K562 (cell line): ENCODE measurements around the gene ETAA1. TPM values are rescaled to one million over a fixed set of nuclear protein-coding genes. Genes with fewer than 3 reads are reported as not detected.

Source experiments
- ATAC-seq: fragments of 200-7000 bp; cut with Tn5 transposase; 3 replicates; pipeline ENCODE4 v1.9.1; 2020; ENCODE audit warnings: moderate library complexity
- BruUV-seq: library from RNA; stranded (reverse); fragments of 400-500 nt; replicated peaks from 2 replicates; lab custom pipeline; 2021; lab: Mats Ljungman, UMichigan
- CTCF ChIA-PET: fragments of 300-600 bp; formaldehyde crosslinking; extraction: SDS; loops from one replicate; lab custom pipeline; 2021; ENCODE audit warnings: low intra/inter-chr PET ratio; lab: Yijun Ruan, JAX
- POLR2A ChIA-PET: fragments of 300-600, 350-650 bp; sonication (Branson Sonifier 250); formaldehyde crosslinking; extraction: SDS; loops from one replicate; lab custom pipeline; 2021; ENCODE audit warnings: antibody characterized with exemption, inconsistent platforms; lab: Yijun Ruan, JAX
- DNase-seq, 4 experiments: peaks; one replicate each; pipeline versions ENCODE4 v3.0.0 to v3.0.0-alpha.2; 2011 to 2018; ENCODE audit warnings: low spot score in 3 of 4, mixed read lengths in 3 of 4; ENCODE audit errors: extremely low read depth in 1 of 4
- FAIRE-seq: peaks from 2 replicates; lab custom pipeline; 2011; peaks lifted over from hg19 to GRCh38; lab: Jason Lieb, UNC
- H2AFZ ChIP-seq: 2 replicates; pipeline ENCODE4 v1.6.0; 2011; ENCODE audit warnings: low read depth, low read length, control low read depth, inconsistent platforms
- H3K27ac ChIP-seq: fragments of 200-600 bp; 3 replicates; pipeline ENCODE4 v1.8.0; 2011; ENCODE audit warnings: low read depth, mild to moderate bottlenecking, control low read depth, inconsistent platforms, low read length, moderate library complexity, mixed read lengths; ENCODE audit errors: extremely low read depth
- H3K27me3 ChIP-seq, 2 experiments: fragments of 300-600 bp in 1 of 2; 2 replicates in 1 of 2; 3 replicates in 1 of 2; pipeline versions ENCODE4 v1.6.0 to v1.8.0; 2011; ENCODE audit warnings: inconsistent platforms in 2 of 2, low read length in 2 of 2, mild to moderate bottlenecking in 1 of 2, mixed read lengths in 1 of 2, moderate library complexity in 1 of 2; ENCODE audit not compliant: control insufficient read depth in 2 of 2, insufficient read depth in 2 of 2
- H3K36me3 ChIP-seq: fragments of 300-600 bp; 3 replicates; pipeline ENCODE4 v1.8.0; 2011; ENCODE audit warnings: mild to moderate bottlenecking, low read length, inconsistent platforms; ENCODE audit not compliant: control insufficient read depth, insufficient read depth
- H3K4me1 ChIP-seq, 2 experiments: fragments of 200-600 bp in 1 of 2; replicated peaks in 1 of 2; 2 replicates in 1 of 2; 3 replicates in 1 of 2; pipeline versions ENCODE4 v1.5.1 to v1.8.0; 2011; ENCODE audit warnings: inconsistent platforms in 2 of 2, low read length in 2 of 2, mild to moderate bottlenecking in 1 of 2, mixed read lengths in 1 of 2, moderate library complexity in 1 of 2; ENCODE audit not compliant: control insufficient read depth in 2 of 2, insufficient read depth in 2 of 2
- H3K4me2 ChIP-seq: 2 replicates; pipeline ENCODE4 v1.6.1; 2011; ENCODE audit warnings: low read length, control low read depth, inconsistent platforms, mixed read lengths; ENCODE audit not compliant: insufficient read depth
- H3K4me3 ChIP-seq: fragments of 200-600 bp; sonication (generic), shearing (Covaris generic); 2 replicates; pipeline ENCODE4 v1.5.1; 2016; ENCODE audit warnings: control low read depth, inconsistent platforms
- H3K79me2 ChIP-seq: fragments of 200-600 bp; 3 replicates; pipeline ENCODE4 v1.8.0; 2011; ENCODE audit warnings: low read length, inconsistent platforms; ENCODE audit not compliant: control insufficient read depth, insufficient read depth
- H3K9ac ChIP-seq, 2 experiments: 2 replicates each; pipeline versions ENCODE4 v1.6.0 to v1.6.1; 2011; ENCODE audit warnings: low read depth in 2 of 2, low read length in 2 of 2, control low read depth in 1 of 2, inconsistent platforms in 1 of 2, mild to moderate bottlenecking in 1 of 2, mixed read lengths in 1 of 2; ENCODE audit not compliant: insufficient read depth in 1 of 2
- H3K9me1 ChIP-seq: one replicate; pipeline ENCODE4 v1.6.0; 2011; ENCODE audit warnings: inconsistent platforms, mild to moderate bottlenecking, low read length, moderate library complexity; ENCODE audit not compliant: control insufficient read depth, insufficient read depth
- H3K9me3 ChIP-seq: replicated peaks from 2 replicates; pipeline ENCODE4 v1.5.1; 2011; ENCODE audit warnings: low read depth, low read length, inconsistent platforms; ENCODE audit not compliant: control insufficient read depth, insufficient read depth
- H4K20me1 ChIP-seq: replicated peaks from 2 replicates; pipeline ENCODE4 v1.6.1; 2011; ENCODE audit warnings: low read length, inconsistent platforms, mixed read lengths; ENCODE audit not compliant: control insufficient read depth, insufficient read depth
- BRF1 ChIP-seq: IDR thresholded peaks from 3 replicates; pipeline ENCODE4 v1.6.1; 2011; ENCODE audit warnings: borderline replicate concordance, mild to moderate bottlenecking; ENCODE audit not compliant: insufficient read length; ENCODE audit errors: extremely low read depth
- EP300 ChIP-seq: IDR thresholded peaks from 2 replicates; pipeline ENCODE4 v1.6.1; 2012; ENCODE audit warnings: low read length, improper control_type of control experiment
- FOXM1 ChIP-seq, 2 experiments: fragments of 450-650 bp in 1 of 2; sonication (generic) in 1 of 2; formaldehyde crosslinking in 1 of 2; IDR thresholded peaks; 2 replicates each; pipeline versions ENCODE4 v1.6.1 to v1.9.0; 2017 to 2022; ENCODE audit warnings: low read depth in 2 of 2, mild to moderate bottlenecking in 2 of 2, missing genetic modification reagents in 1 of 2, moderate library complexity in 1 of 2
- GATAD2A ChIP-seq: fragments of 450-650 bp; IDR thresholded peaks from 2 replicates; pipeline ENCODE4 v1.6.1; 2017
- GTF2A2 ChIP-seq: IDR thresholded peaks from 2 replicates; pipeline ENCODE4 v1.6.1; 2016; ENCODE audit warnings: mild to moderate bottlenecking, missing genetic modification characterization, missing compliant biosample characterization
- HIVEP1 ChIP-seq: fragments of 250-450 bp; sonication (Bioruptor Pico); IDR thresholded peaks from 2 replicates; pipeline ENCODE4 v1.4.0; 2020; ENCODE audit warnings: mild to moderate bottlenecking
- HNRNPLL ChIP-seq: fragments of 200-400 bp; formaldehyde crosslinking; IDR thresholded peaks from 2 replicates; pipeline ENCODE4 v1.6.1; 2017; ENCODE audit warnings: low read length, low read depth, mild to moderate bottlenecking; ENCODE audit not compliant: poor library complexity, severe bottlenecking
- POLR2B ChIP-seq: fragments of 450-650 bp; IDR thresholded peaks from 2 replicates; pipeline ENCODE4 v1.6.1; 2018; ENCODE audit warnings: low read depth; ENCODE audit not compliant: partially characterized antibody
- RBM15 ChIP-seq: fragments of 200-400 bp; formaldehyde crosslinking; IDR thresholded peaks from 2 replicates; pipeline ENCODE4 v1.6.1; 2018; ENCODE audit warnings: mild to moderate bottlenecking, low read length, moderate library complexity; ENCODE audit not compliant: insufficient read depth
- RBM39 ChIP-seq: fragments of 200-400 bp; formaldehyde crosslinking; optimal IDR thresholded peaks from 2 replicates; pipeline ENCODE3; 2018; ENCODE audit warnings: low read depth, low read length
- RNF2 ChIP-seq: sonication (generic); IDR thresholded peaks from 2 replicates; pipeline ENCODE4 v1.6.1; 2016
- WGBS: fragments of 100-300 bp; shearing (Covaris generic); methylation state at CpG from one replicate; pipeline ENCODE4 v1.1.6; 2016; ENCODE audit warnings: low coverage, mixed read lengths; ENCODE audit not compliant: insufficient coverage; ENCODE audit errors: missing lambda C conversion rate; 5-methylcytosine and 5-hydroxymethylcytosine counted together
- in situ Hi-C: fragments of 300-500 bp; cut with MboI; formaldehyde crosslinking; loops from 4 replicates; pipeline ENCODE4 v1.15.0; 2018; ENCODE audit warnings: inconsistent platforms, mixed read lengths
- intact Hi-C: fragments of 100-400 bp; cut with micrococcal nuclease; formaldehyde crosslinking; loops from 2 replicates; pipeline ENCODE4 v1.14.2; 2022
- polyA plus RNA-seq, 8 experiments: library from polyadenylated mRNA; depleted of rRNA in 4 of 8; stranded (reverse) in 5 of 8; unstranded in 3 of 8; fragments of >200 nt; fragmentation: Nextera tagmentation in 2 of 8; fragmentation: Illumina TruSeq in 1 of 8; extraction: Ambion mirVana in 2 of 8; extraction: Trizol in 1 of 8; gene quantifications; 2 replicates each; pipeline versions ENCODE4 v1.2.1 to v1.2.3, GENCODE V29; 2011 to 2014; ENCODE audit warnings: inconsistent platforms in 1 of 8, missing spikeins in 1 of 8
- total RNA-seq, 7 experiments: library from RNA; depleted of rRNA in 6 of 7; stranded (reverse); fragments of >200 nt in 6 of 7; fragmentation: Illumina TruSeq in 2 of 7; extraction: Trizol in 2 of 7; gene quantifications; 2 replicates each; pipeline versions ENCODE4 v1.2.1 to v1.2.3, GENCODE V29; 2011 to 2021; ENCODE audit warnings: low replicate concordance in 1 of 7
- TF ChIP-seq, protein P1 (sequence below): fragments of 200-800 bp; sonication (Bioruptor generic); IDR thresholded peaks from 2 replicates; pipeline ENCODE4 v1.6.1; 2016; ENCODE audit warnings: missing genetic modification characterization, missing compliant biosample characterization

The ETAA1 gene
- total and polyA plus RNA-seq, 9 of the 15 experiments (the other 6 are each of a cell fraction or from before 2014, with no cell fraction given), result 2.7 to 17.4 (median 10.5) TPM

DNA sequence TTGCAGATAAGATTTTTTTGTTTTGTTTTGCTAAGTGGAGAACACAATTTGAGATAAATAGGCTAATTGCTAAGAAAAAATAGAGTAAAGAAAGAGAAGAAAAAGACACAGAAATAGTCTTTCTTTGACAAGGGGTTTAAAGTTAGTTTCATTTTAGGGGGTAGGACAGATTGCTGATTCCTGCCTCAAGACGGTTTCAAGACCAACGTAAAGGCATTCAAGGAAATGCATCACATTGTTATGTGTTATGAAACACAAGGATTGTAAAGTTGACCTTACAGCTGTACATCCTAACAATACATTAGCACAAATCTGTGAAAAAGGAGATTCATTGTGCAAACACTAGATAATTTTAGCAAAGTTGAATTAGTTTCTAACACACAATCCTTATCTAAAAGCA, 22.7 kb upstream of the ETAA1 start:
- Histone ChIP-seq H3K4me1 (no peaks in the 10 kb centered on the region), H2AFZ (no peak overlapping the region), H4K20me1 (no peaks in the 10 kb centered on the region), H3K4me3 (no peak overlapping the region), H3K27ac (no peak overlapping the region), H3K9me1 (no peaks in the 10 kb centered on the region), H3K9ac (no peak overlapping the region), H3K27me3 (no peaks in the 10 kb centered on the region), H3K9me3 (no peaks in the 10 kb centered on the region), H3K4me2 (no peak overlapping the region), H3K36me3 (no peaks in the 10 kb centered on the region), H3K79me2 (no peaks in the 10 kb centered on the region)
- FAIRE-seq (no peak), ATAC-seq (no peak), DNase-seq (no peak)
- POLR2A ChIA-PET, result no interaction called here
- no TSS peak for BruUV-seq
- CTCF ChIA-PET, result no interaction called here
- TF ChIP-seq EP300 (no peak), HIVEP1 (CRISPR knock-in tag) (no peak), FOXM1 (IDR thresholded peaks at IDR 0.05; ENCODE audit: low read depth) (no peak), FOXM1 (CRISPR knock-in tag; IDR thresholded peaks at IDR 0.05; ENCODE audit: low read depth) (no peak), BRF1 (no peak)
- in situ Hi-C loops, result no loop called here
- 0% methylated on average over 2 of the region's 2 CpGs for WGBS
- intact Hi-C loops, result no loop called here

DNA sequence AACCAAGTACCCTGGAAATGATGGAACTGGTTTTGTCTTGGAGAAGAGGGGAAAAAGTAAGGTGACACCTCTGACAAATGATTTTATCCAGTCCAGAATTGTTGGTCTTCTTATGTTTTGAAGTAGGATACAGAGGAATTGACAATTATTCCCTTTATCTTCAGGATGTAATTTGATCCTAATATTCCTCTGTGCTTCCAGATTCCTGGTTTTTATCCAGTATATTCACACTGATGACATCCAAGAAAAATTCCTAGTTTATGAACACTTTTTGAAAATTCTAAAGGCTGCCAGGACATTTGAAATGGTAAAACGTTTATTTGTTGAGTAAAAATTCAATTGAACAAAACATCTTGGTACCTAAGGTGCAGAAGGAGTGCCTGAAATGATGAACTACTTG, 22.2 kb upstream of the ETAA1 start:
- FAIRE-seq (no peak), ATAC-seq (no peak), DNase-seq (no peak)
- no TSS peak for BruUV-seq
- Histone ChIP-seq H3K4me3 (no peak overlapping the region), H3K36me3 (no peaks in the 10 kb centered on the region), H3K4me2 (no peak overlapping the region), H3K79me2 (no peaks in the 10 kb centered on the region), H3K27me3 (no peaks in the 10 kb centered on the region), H3K9ac (no peak overlapping the region), H3K9me1 (no peaks in the 10 kb centered on the region), H2AFZ (no peak overlapping the region), H4K20me1 (no peaks in the 10 kb centered on the region), H3K9me3 (no peaks in the 10 kb centered on the region), H3K27ac (no peak overlapping the region), H3K4me1 (no peaks in the 10 kb centered on the region)
- intact Hi-C loops, result no loop called here
- ChIA-PET CTCF (no interaction called here), POLR2A (no interaction called here)
- WGBS, result 0% methylated on average over 1 of the region's 1 CpG
- in situ Hi-C loops, result no loop called here
- TF ChIP-seq GATAD2A (no peak), RNF2 (no peak), RBM15 (no peak), HNRNPLL (no peak), RBM39 (no peak), POLR2B (no peak), GTF2A2 (tag) (no peak)
- TF ChIP-seq, protein P1, sequence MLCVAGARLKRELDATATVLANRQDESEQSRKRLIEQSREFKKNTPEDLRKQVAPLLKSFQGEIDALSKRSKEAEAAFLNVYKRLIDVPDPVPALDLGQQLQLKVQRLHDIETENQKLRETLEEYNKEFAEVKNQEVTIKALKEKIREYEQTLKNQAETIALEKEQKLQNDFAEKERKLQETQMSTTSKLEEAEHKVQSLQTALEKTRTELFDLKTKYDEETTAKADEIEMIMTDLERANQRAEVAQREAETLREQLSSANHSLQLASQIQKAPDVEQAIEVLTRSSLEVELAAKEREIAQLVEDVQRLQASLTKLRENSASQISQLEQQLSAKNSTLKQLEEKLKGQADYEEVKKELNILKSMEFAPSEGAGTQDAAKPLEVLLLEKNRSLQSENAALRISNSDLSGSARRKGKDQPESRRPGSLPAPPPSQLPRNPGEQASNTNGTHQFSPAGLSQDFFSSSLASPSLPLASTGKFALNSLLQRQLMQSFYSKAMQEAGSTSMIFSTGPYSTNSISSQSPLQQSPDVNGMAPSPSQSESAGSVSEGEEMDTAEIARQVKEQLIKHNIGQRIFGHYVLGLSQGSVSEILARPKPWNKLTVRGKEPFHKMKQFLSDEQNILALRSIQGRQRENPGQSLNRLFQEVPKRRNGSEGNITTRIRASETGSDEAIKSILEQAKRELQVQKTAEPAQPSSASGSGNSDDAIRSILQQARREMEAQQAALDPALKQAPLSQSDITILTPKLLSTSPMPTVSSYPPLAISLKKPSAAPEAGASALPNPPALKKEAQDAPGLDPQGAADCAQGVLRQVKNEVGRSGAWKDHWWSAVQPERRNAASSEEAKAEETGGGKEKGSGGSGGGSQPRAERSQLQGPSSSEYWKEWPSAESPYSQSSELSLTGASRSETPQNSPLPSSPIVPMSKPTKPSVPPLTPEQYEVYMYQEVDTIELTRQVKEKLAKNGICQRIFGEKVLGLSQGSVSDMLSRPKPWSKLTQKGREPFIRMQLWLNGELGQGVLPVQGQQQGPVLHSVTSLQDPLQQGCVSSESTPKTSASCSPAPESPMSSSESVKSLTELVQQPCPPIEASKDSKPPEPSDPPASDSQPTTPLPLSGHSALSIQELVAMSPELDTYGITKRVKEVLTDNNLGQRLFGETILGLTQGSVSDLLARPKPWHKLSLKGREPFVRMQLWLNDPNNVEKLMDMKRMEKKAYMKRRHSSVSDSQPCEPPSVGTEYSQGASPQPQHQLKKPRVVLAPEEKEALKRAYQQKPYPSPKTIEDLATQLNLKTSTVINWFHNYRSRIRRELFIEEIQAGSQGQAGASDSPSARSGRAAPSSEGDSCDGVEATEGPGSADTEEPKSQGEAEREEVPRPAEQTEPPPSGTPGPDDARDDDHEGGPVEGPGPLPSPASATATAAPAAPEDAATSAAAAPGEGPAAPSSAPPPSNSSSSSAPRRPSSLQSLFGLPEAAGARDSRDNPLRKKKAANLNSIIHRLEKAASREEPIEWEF (CRISPR knock-in tag), result no peak
